Fibroblast of skin of right biceps (primary cell): ENCODE results near the gene CDK11A.
"Not testable (repeated sequence)": the region's sequence is repeated elsewhere in the genome, so short reads cannot be mapped to it uniquely, and the experiment has no call there.

Experiments
- DNase-seq: peaks from one replicate; pipeline ENCODE4 v3.0.0-alpha.2; 2013

The CDK11A gene

GRCh38 chr1:1754051-1754815, 30.1 kb upstream of the CDK11A start:
- no peak for DNase-seq

DNA sequence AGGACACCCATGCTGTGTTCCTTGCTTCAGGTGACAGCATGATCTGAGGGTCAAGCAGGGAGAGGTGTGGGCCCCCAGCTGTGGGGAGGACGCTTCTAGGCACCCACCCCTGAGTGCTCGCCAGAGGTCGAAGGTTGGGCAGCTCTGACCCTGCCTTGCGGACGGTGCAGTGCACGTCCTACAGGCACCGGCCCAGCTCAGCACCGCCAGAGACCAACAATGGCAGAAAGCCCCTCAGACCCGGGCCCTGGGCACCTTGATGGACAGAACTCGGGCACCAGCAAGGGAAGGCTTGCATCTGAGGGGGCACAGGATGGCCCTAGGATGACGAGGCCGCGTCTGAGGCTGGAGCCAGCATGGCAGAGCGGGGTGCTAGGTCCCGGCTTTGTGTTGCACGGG, 29.4 kb upstream of the CDK11A start:
- DNase-seq: no peak

DNA sequence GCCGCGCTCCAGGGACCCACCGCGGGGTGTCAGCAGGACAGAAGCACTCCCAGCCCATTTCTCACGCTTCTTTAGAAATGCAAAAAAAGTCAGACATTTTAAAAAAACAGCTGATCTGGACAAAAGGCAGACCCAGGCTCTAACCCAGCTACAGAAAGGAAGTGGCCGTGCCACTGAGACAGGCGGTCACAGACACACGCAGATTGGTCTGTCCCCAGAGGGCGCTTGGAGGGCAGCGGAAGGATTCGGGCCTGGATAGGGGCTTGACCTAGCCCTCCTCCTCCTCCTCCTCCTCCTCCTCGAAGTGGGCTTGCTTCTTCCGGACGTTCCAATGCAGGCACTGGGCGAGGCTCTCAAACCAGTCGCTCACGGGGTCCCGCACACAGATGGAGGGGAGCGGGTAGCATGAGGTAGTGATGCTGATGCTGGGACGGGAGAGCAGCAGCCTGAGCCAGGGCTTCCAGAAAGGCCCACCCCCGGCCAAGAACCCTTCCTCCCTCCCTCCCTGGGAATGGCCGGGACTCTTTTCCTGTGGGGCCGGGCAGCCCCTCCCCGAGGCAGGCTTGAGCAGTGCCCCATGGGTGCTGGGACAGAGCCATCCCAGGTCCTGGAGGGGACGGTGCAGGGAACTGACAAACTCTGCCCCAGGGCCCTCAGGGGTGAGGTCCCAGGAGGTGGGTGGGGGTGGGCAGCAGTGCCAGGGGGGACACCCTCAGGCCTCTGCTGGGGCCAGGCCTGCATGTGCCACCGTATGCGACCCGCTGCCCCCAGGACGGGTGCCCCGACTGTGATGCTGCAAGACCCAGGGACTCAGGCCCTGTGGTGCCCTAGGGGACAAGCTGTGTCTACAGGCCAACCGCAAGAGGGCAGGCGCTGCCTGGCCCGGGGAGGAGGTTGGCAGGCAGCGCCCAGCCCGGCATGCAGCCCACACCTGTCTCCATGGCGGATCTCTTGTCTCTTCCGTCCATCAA, 28.8 kb upstream of the CDK11A start:
- DNase-seq: no peak

DNA sequence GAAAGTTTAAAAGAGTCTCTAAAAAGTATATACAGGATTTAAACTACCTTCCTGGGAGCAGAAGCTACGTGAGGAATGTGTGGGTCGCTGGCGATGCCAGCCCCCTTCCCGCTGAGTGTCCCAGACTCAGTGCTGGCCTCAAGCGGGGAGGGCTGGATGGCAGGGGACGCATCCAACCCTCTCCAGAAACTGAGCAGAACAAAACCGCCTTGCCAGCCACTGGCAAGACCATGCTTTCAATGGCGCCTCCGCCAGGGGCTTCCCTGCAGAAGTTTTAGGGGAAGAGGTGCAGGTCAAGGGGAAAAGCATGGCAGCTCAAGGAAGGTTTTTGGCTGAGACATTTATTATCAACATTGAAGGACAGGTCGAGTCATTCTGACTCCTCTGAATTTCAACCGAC, 28.0 kb upstream of the CDK11A start:
- no peak for DNase-seq

DNA sequence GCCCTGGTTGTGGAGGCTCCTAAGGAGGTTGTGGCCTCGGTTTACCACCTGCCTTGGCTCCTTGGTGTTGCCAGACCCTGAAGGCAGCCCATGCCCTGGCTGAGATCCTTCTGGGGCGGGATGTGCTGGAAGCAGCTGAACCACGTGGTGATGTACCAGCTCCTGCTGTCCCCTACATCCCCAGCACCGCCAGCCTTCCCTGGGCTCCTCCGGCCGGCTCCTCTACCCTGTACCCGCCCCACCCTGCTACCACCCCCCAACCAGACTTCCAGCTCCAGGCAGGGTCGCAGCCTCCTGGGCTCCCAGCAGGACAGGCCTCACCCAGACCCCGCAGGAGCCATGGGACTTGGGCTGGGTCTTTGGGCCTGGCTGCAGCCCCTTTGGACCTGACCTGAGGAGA, 25.8 kb upstream of the CDK11A start:
- not testable (repeated sequence) for DNase-seq

DNA sequence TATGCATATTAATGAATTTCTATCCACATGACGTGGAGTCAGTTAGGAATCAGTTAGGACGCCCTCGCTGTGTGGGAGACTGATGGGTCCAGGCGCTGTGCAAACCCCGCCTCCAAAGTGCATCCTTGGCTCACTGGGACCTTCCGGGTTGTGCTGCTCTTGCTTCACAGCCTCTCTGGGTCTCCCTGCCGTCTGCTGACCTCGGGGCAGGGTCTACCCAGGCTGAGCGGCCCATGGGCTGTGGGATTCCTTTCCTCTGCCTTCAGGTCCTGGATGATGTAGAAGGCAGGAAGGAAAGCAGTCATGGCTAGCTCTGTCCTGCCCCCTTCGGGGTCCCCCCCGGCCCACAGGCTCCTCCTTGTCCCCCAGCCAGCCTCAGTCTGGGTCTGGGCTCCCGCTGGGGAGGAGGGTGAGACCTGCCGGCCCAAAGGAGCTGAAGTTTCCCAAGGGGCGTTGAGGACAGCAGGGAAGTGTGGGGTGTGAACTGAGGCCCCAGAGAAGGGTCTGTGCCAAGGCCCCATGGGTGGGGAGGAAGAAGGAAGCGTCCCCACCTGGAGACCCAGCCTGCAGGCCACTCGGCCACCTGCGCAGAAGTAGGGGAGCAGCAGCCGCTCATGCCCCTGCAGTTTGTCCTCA, 24.6 kb upstream of the CDK11A start:
- no peak for DNase-seq

DNA sequence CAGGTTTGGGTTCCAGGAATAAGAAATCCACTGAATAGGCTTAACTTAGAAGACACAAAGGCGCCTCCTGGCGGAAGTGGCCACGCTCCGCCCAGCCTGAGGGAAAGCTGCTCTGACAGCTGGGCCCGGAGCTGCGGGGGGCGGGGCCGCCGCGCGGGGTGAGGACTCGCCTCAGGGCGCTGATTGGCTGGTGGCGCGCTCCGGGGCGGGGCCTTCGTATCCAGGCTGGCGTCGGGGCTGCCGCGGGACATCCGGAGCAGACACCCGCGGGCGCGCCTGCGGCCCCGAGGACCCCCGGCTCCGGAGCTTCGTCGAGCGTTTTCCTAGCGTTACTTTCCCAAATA, 22.4 kb upstream of the CDK11A start:
- DNase-seq: not testable (repeated sequence)

DNA sequence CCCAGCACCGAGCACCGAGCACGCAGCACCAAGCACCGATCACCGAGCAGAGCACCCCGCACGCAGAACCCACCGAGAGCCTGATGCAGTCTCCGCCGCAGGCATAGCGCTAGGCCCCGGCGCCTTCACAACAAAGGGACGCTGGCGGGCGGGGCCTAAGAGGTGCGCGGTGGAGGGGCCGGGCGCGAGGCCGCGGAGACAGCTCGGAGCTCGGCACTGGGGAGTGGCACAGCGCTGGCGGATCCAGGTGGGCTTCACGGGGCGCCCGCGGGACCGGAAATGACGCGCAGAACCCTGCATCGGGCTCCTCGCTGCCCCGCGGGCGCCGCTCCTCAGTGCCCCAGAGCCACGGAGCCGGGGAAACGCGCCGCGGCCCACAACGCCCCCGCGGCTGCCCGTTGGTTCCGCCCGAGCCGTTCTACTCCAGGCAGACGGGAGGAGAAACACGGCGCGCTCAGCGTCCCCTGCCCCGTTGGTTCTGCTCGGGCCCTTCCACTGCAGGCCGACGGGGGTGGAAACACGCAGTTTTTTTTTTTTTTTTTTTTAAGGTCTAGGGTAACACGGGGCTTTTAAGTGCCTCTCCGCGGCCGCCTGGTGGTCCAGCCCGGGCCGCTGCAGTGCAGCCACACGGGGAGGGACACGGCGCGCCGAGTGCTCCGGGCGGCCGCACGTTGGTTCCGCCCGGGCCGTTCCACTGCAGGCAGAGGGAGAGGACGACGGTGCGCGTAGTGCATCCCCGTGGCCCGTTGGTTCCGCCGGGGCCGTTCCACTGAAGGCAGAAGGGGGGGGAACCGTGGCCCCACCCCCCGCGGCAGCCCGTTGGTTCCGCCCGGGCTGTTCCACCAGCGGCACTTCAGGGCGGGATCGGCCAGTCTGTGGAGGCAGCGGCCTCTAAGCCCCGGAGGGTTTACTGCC, 21.8 kb upstream of the CDK11A start:
- DNase-seq: peak; percentile 82

GRCh38 chr1:1742529-1742928, 18.4 kb upstream of the CDK11A start:
- DNase-seq: not testable (repeated sequence)

DNA sequence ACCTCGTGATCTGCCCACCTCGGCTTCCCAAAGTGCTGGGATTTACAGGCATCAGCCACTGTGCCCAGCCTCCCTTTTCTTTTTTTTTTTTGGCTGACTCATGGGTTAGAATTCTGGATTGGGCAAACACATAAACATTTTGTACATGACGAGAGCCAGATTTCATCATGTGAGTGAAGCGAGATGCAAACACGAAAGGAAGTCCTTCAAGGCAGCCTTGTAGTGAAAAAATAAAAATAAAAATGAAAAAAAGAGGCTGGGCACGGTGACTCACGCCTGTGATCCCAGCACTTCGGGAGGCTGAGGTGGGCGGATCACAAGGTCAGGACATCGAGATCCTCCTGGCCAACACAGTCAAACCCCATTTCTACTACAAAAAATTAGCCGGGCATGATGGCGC, 16.9 kb upstream of the CDK11A start:
- peak; percentile 84 for DNase-seq

GRCh38 chr1:1738799-1739337, 14.7 kb upstream of the CDK11A start:
- DNase-seq: not testable (repeated sequence)

DNA sequence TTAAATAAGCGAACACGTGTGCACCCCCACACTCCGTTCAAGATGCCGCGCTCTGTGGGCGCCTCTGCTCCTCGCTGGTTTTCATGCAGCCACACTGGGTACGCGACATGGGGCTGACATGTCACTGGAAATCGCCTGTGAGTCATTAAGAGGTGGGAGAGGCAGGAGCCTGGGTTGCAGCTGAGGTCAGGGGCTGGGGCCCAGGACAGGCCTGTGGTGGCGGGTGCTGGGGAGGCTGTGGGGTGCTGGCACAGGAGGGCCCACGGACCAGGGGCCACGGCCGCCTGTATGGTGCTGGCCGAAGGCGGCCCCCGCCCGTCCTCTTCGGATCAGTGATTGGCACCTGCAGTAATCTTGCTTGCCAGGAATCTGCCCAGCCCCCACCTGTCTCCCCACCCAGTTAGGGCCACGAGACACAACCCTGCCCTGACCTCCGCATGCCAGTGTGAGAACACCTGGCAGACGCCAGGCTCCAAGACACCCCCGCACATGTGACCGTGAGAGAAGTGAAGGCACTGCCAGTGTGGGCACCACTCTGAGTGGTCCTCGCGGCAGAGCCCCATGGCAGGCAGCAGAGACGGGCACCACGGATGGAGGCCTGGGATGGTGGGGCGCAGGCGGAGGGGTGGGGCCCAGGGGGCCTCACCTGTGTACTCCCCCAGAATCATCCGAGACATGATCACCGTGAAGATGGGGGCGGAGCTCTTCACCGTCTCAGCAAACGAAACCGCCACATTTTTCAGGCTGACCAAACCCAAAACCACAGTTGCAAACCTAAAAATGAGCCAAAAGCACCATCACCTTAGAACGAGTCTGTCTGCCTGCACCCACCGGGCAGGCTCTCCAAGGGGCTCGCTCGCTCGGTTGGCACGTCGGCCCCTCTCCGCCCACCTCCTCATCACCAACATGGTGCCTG, 13.8 kb upstream of the CDK11A start:
- not testable (repeated sequence) for DNase-seq

GRCh38 chr1:1732381-1732780, 8.2 kb upstream of the CDK11A start:
- no peak for DNase-seq

GRCh38 chr1:1730870-1731269, 6.7 kb upstream of the CDK11A start:
- no peak for DNase-seq

DNA sequence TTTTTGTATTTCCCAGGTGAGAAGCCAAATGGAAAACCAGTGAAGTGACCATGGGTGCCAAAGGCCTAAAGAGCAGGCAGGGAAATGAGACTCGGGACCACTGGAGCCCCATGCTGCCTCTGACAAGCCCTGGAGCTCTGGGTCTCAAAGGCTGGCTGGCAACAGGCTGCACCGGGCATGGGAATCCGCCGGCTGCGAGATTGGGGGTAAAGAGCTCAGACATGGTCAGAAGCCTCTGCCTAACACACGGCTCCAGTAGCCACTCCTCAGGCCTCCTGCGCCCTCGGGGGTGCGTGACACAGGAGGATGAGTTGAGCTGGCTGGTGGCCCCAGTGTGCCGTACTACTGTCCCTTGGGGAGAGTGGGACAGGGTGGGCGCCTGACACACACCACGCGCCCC, 6.1 kb upstream of the CDK11A start:
- not testable (repeated sequence) for DNase-seq

DNA sequence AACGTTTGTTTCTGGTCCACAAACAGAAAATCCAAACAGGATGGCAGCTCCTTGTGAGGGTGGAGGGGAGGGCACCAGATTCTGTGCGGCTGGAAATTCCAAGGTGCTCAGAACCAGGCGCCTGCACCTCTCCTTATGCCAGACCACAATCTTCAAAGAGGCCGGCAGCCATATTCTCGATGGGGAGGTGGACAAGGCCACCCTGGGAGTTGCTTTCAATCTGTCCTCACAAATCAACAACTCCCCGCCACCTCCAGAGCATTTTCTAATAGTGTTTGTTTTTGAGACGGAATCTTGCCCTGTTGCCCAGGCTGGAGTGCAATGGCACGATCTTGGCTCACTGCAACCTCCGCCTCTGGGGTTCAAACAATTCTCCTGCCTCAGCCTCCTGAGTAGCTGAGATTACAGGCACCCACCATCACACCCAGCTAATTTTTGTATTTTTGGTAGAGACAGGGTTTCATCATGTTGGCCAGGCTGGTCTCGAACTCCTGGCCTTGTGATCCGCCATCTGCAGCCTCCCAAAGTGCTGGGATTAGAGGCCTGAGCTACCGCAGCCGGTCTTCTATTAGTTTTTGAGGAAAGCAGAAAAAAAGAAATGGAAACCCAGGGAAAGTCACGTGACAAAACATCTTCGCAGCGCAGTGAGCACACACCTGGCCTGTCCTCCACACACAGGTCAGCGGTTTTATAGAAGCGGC, 5.1 kb upstream of the CDK11A start:
- DNase-seq: not testable (repeated sequence)

- DNase-seq: peak; percentile 81
These were observed 4.3 kb upstream of the CDK11A start for GRCh38 chr1:1728308-1729005.

DNA sequence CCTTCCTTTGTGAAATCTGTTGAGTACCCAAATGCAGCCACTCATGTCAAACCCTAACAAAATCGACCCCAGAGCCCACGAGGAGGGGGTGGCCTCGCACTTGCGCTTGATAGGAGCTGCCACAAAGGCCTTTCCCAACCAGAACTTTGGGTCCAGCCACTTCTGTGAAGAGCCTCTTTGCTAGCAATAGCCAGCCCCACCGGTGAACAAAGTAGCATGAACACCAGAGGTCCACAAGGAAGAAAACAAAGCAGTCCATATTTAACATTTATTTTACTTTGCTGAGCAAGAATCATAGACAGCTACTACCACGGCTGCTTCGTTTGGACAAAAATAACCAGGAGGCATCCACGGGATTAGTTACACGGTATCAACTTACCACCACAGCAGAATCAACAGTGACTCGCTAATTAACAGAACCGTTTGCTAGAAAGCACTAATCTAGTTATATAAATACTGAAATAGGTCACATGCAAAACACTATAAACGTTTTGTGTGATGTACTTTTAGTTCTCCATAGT, 3.0 kb upstream of the CDK11A start:
- DNase-seq: not testable (repeated sequence)

GRCh38 chr1:1726088-1726487, 1.9 kb upstream of the CDK11A start:
- not testable (repeated sequence) for DNase-seq
